Kidney (tissue), 14 donors: ENCODE data around the gene MAML3. TPM values are rescaled to one million over a fixed set of nuclear protein-coding genes. Genes with fewer than 3 reads are reported as not detected.

Experiments
- DNase-seq, 5 donors: peaks; one replicate each; pipeline ENCODE4 v3.0.0-alpha.2; 2013 to 2020
- FAIRE-seq: peaks from 2 replicates; lab custom pipeline; 2012; peaks lifted over from hg19 to GRCh38; lab: Jason Lieb, UNC
- H3K27ac ChIP-seq, 2 donors: one replicate each; pipeline ENCODE4 v1.7.0; 2013; ENCODE audit warnings: low read depth in 2 of 2, low read length in 2 of 2, inconsistent platforms in 1 of 2
- H3K27me3 ChIP-seq: one replicate; pipeline ENCODE4 v1.7.1; 2013; ENCODE audit warnings: low read length, inconsistent platforms; ENCODE audit not compliant: control insufficient read depth, insufficient read depth
- H3K36me3 ChIP-seq, 3 donors: one replicate each; pipeline versions ENCODE4 v1.7.0 to v1.7.1; 2013; ENCODE audit warnings: low read length in 3 of 3, control low read depth in 1 of 3, inconsistent platforms in 1 of 3; ENCODE audit not compliant: insufficient read depth in 3 of 3, control insufficient read depth in 2 of 3
- H3K4me1 ChIP-seq, 3 donors: one replicate each; pipeline versions ENCODE4 v1.7.0 to v1.7.1; 2013; ENCODE audit warnings: low read length in 3 of 3, inconsistent platforms in 1 of 3, low read depth in 1 of 3; ENCODE audit not compliant: control insufficient read depth in 2 of 3, insufficient read depth in 2 of 3
- H3K4me3 ChIP-seq, 3 donors: one replicate each; pipeline versions ENCODE4 v1.7.0 to v1.8.1; 2013; ENCODE audit warnings: low read length in 3 of 3, control low read depth in 1 of 3, inconsistent platforms in 1 of 3
- H3K9ac ChIP-seq, 3 donors: one replicate each; pipeline versions ENCODE4 v1.7.0 to v1.7.1; 2013; ENCODE audit warnings: low read length in 3 of 3, control low read depth in 1 of 3, inconsistent platforms in 1 of 3
- H3K9me3 ChIP-seq, 3 donors: one replicate each; pipeline versions ENCODE4 v1.7.0 to v1.7.1; 2013; ENCODE audit warnings: low read length in 3 of 3, control low read depth in 1 of 3, inconsistent platforms in 1 of 3; ENCODE audit not compliant: control insufficient read depth in 2 of 3, insufficient read depth in 1 of 3
- intact Hi-C: fragments of 100-400 bp; cut with DNase I; formaldehyde crosslinking; loops from one replicate; pipeline ENCODE4 v1.11.1; 2022
- polyA plus RNA-seq: library from polyadenylated mRNA; stranded (reverse); fragments of 350-450 nt; fragmentation: Illumina TruSeq; extraction: RNeasy Lipid Tissue Mini Kit (QIAGEN cat#74804); gene quantifications from one replicate; pipeline ENCODE4 v1.2.3, GENCODE V29; 2014; ENCODE audit warnings: low read depth, low replicate concordance; ENCODE audit not compliant: insufficient read depth
- total RNA-seq: library from RNA; stranded (reverse); fragmentation: NEBNext Ultra II Directional; extraction: Animal tissue kit (Norgen Biotek cat#: 25700); gene quantifications from one replicate; pipeline ENCODE4 v1.2.1, GENCODE V29; 2021
- TF ChIP-seq, protein P1 (sequence below): IDR thresholded peaks from 3 replicates; pipeline ENCODE4 v1.5.1; 2012; ENCODE audit warnings: mild to moderate bottlenecking, moderate library complexity, borderline replicate concordance; ENCODE audit not compliant: insufficient read depth; ENCODE audit errors: extremely low read depth
- donor health status: control.
- donor health status: control.
- donor health status: control.
- donor health status: control.
- donor health status: control.
- donor health status: DM: yes; HTN: yes; CAD: no.
- donor health status: Normal renal cell carcinoma (clear cell type).

MAML3 gene
- total and polyA plus RNA-seq, 2 donors from 2014 or later = 1.4 to 10.4 TPM

DNA sequence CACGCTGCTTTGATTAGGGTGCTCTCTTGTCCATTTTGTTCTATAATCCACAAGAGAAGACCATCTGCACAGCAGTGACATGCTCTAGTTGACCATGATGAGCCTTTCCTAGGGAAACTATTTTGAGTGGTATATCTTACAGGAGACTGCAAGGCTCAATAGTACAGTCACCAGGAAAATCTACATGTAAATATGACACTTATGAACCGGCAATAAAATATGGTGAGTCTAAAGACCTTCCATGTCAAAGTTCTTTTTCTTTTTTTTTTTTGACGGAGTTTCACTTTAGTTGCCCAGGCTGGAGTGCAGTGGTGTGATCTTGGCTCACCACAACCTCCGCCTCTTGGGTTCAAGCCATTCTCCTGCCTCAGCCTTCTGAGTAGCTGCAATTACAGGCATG lies 384.6 kb downstream of the MAML3 start:
- no peaks in the 10 kb centered on the region for H3K27me3 ChIP-seq
- H3K4me1 ChIP-seq = peaks cover 0 to 7% (median 5%) of the 10 kb centered on the region in 3 donors
- TF ChIP-seq, protein P1, sequence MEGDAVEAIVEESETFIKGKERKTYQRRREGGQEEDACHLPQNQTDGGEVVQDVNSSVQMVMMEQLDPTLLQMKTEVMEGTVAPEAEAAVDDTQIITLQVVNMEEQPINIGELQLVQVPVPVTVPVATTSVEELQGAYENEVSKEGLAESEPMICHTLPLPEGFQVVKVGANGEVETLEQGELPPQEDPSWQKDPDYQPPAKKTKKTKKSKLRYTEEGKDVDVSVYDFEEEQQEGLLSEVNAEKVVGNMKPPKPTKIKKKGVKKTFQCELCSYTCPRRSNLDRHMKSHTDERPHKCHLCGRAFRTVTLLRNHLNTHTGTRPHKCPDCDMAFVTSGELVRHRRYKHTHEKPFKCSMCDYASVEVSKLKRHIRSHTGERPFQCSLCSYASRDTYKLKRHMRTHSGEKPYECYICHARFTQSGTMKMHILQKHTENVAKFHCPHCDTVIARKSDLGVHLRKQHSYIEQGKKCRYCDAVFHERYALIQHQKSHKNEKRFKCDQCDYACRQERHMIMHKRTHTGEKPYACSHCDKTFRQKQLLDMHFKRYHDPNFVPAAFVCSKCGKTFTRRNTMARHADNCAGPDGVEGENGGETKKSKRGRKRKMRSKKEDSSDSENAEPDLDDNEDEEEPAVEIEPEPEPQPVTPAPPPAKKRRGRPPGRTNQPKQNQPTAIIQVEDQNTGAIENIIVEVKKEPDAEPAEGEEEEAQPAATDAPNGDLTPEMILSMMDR = no peak
- no peak overlapping the region for H3K4me3 ChIP-seq
- no peaks in the 10 kb centered on the region for H3K9me3 ChIP-seq
- no peak for DNase-seq
- no peak overlapping the region for H3K27ac ChIP-seq
- intact Hi-C loops = no loop called here
- H3K9ac ChIP-seq = no peak overlapping the region
- H3K36me3 ChIP-seq = no peaks in the 10 kb centered on the region
- FAIRE-seq = no peak

DNA sequence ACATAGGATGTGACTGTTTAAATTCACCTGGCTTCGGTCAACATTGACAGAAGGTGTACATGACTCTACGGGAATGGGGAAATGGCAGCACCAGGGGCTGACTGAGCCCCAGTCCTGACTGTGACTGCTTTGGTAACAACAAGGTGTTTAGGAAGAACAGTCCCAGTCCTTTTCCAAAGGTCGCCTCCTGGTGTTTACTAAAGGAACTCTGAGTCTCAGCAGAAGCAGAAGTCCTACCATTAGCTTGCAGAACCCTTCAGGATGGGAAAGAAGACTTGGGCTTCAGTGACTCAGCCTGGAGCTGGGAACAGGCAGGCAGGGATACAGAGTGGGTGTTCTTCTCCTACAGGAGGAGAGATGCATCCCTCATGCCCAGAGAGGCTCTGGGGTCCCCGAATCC lies 385.1 kb downstream of the MAML3 start:
- H3K36me3 ChIP-seq = no peaks in the 10 kb centered on the region
- H3K9me3 ChIP-seq = no peaks in the 10 kb centered on the region
- no peak overlapping the region for H3K27ac ChIP-seq
- FAIRE-seq (no peak), DNase-seq (no peak)
- TF ChIP-seq, protein P1 = peak; percentile 10
- H3K9ac ChIP-seq = no peak overlapping the region
- no peaks in the 10 kb centered on the region for H3K27me3 ChIP-seq
- H3K4me1 ChIP-seq = peaks cover 0 to 9% (median 7%) of the 10 kb centered on the region in 3 donors
- no peak overlapping the region for H3K4me3 ChIP-seq
- intact Hi-C loops = no loop called here

DNA sequence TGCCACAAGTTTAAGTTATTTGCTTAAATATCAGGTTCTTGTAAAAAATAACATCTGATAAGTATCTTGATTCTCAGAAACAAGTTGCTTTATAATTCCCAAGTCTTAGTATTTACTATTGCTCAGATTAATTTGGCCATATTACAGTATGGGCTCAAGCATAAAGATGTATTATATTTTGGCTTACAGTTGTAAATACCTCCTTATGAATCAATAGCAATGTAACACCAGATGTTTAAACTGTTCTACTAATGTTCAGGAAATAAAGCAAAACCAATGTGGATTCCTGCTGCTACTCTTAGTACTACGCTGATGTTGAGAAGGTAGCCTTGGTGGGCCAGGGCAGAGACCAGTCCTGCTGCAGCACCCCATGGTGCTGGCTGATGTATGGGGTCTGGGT lies 385.6 kb downstream of the MAML3 start:
- intact Hi-C loops = no loop called here
- no peak overlapping the region for H3K27ac ChIP-seq
- H3K27me3 ChIP-seq = no peaks in the 10 kb centered on the region
- H3K9me3 ChIP-seq = no peaks in the 10 kb centered on the region
- peaks cover 0 to 9% (median 7%) of the 10 kb centered on the region in 3 donors for H3K4me1 ChIP-seq
- no peak overlapping the region for H3K9ac ChIP-seq
- no peak overlapping the region for H3K4me3 ChIP-seq
- H3K36me3 ChIP-seq = no peaks in the 10 kb centered on the region
- DNase-seq = no peak
- FAIRE-seq = no peak
- TF ChIP-seq, protein P1 = no peak

DNA sequence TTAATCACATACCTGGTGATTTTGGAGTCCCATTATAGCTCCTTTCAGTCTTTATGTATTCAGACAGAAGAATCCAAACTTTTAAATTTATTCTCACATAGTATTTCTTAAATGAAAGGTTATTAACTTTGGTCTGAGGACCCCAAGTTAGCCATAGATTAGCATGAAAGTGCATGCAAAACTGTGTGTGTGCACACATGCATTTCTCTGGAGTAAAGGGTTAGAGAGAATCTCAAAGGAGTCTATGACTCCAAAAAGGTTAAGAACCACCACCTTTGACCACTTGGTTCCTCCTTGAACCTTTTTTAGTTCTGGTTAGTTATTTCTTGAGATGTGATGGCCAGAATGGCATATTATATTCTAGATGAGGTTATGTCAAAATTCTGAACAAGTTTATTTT lies 386.4 kb downstream of the MAML3 start:
- FAIRE-seq (no peak), DNase-seq (no peak)
- H3K4me3 ChIP-seq = no peak overlapping the region
- intact Hi-C loops = no loop called here
- H3K9ac ChIP-seq = no peak overlapping the region
- no peak overlapping the region for H3K27ac ChIP-seq
- H3K9me3 ChIP-seq = no peaks in the 10 kb centered on the region
- TF ChIP-seq, protein P1 = no peak
- H3K27me3 ChIP-seq = no peaks in the 10 kb centered on the region
- H3K36me3 ChIP-seq = no peaks in the 10 kb centered on the region
- peaks cover 0 to 13% (median 7%) of the 10 kb centered on the region in 3 donors for H3K4me1 ChIP-seq
